Stimulated activated CD8-positive, alpha-beta memory T cell treated with anti-CD3 and anti-CD28 coated beads, Interleukin-15, amount 100 ng/mL, for 24 hours (primary cell): Measurements from ENCODE around the gene PDZD2.
"Not testable (repeated sequence)": the region's sequence is repeated elsewhere in the genome, so short reads cannot be mapped to it uniquely, and the experiment has no call there.

ENCODE experiments used
- DNase-seq: peaks from one replicate; pipeline ENCODE4 v3.0.0-alpha.2; 2020; ENCODE audit warnings: low read depth

Gene PDZD2

GRCh38 chr5:32014096-32014745 lies 375.3 kb downstream of the PDZD2 start:
- DNase-seq, result no peak

- DNase-seq, result not testable (repeated sequence)
These were observed 376.3 kb downstream of the PDZD2 start for GRCh38 chr5:32015262-32015661.

- DNase-seq, result no peak
These were observed 378.9 kb downstream of the PDZD2 start for GRCh38 chr5:32017692-32018367.

- no peak for DNase-seq
These were observed 379.8 kb downstream of the PDZD2 start for GRCh38 chr5:32018476-32019436.

GRCh38 chr5:32020271-32020670 lies 381.3 kb downstream of the PDZD2 start:
- DNase-seq, result no peak

- no peak for DNase-seq
These were observed 382.0 kb downstream of the PDZD2 start for GRCh38 chr5:32020946-32021345.

- DNase-seq, result no peak
These were observed 382.8 kb downstream of the PDZD2 start for GRCh38 chr5:32021771-32022170.

- no peak for DNase-seq
These were observed 383.7 kb downstream of the PDZD2 start for GRCh38 chr5:32022638-32023037.

- no peak for DNase-seq
These were observed 384.9 kb downstream of the PDZD2 start for GRCh38 chr5:32023816-32024215.

- DNase-seq, result no peak
These were observed 385.8 kb downstream of the PDZD2 start for GRCh38 chr5:32024751-32025150.

GRCh38 chr5:32027093-32027716 lies 388.3 kb downstream of the PDZD2 start:
- no peak for DNase-seq

GRCh38 chr5:32027717-32028458 lies 389.0 kb downstream of the PDZD2 start:
- no peak for DNase-seq

- no peak for DNase-seq
These were observed 390.3 kb downstream of the PDZD2 start for GRCh38 chr5:32029261-32029660.

GRCh38 chr5:32029781-32030180 lies 390.9 kb downstream of the PDZD2 start:
- no peak for DNase-seq

- DNase-seq, result no peak
These were observed 391.3 kb downstream of the PDZD2 start for GRCh38 chr5:32030222-32030621.

GRCh38 chr5:32030686-32031085 lies 391.8 kb downstream of the PDZD2 start:
- DNase-seq, result no peak

GRCh38 chr5:32031089-32031488 lies 392.2 kb downstream of the PDZD2 start:
- DNase-seq, result no peak

GRCh38 chr5:32038523-32038922 lies 399.6 kb downstream of the PDZD2 start:
- DNase-seq, result no peak

- not testable (repeated sequence) for DNase-seq
These were observed 400.2 kb downstream of the PDZD2 start for GRCh38 chr5:32039133-32039532.

GRCh38 chr5:32039601-32040000 lies 400.7 kb downstream of the PDZD2 start:
- DNase-seq, result not testable (repeated sequence)

GRCh38 chr5:32040181-32040695 lies 401.3 kb downstream of the PDZD2 start:
- DNase-seq, result not testable (repeated sequence)
